Measurements from ENCODE around the gene FNTB. TPM values are rescaled to one million over a fixed set of nuclear protein-coding genes. Genes with fewer than 3 reads are reported as not detected.

The FNTB gene
- total and polyA plus RNA-seq, 2 of the 13 experiments (the other 11 are each of a cell fraction or from before 2014, with no cell fraction given) = 23.6 to 28.5 TPM

- peak; percentile 92 for TF ChIP-seq ZNF687 (CRISPR knock-in tag; IDR thresholded peaks at IDR 0.05)
- TF ChIP-seq ZXDC (CRISPR knock-in tag; IDR thresholded peaks at IDR 0.05) = no peak
- TF ChIP-seq FOXA3 (CRISPR knock-in tag; IDR thresholded peaks at IDR 0.05) = no peak
- TF ChIP-seq KAT7 (CRISPR knock-in tag; IDR thresholded peaks at IDR 0.05; ENCODE audit: borderline replicate concordance) = peak; percentile 35; the same call in 1 of the 2 replicates
- no peak for TF ChIP-seq JUNB (CRISPR knock-in tag; IDR thresholded peaks at IDR 0.05; ENCODE audit: borderline replicate concordance)
- TF ChIP-seq BHLHE40 (IDR thresholded peaks at IDR 0.05; ENCODE audit: low read length) = 0 out of 2 replicates have a peak, but pooled peaks have one; percentile 5
- 0 out of 2 replicates have a peak, but pooled peaks have one; percentile 22 for TF ChIP-seq KDM2A (CRISPR knock-in tag; IDR thresholded peaks at IDR 0.05; ENCODE audit: borderline replicate concordance, low read depth)
- peak in 1 of 2 experiments; percentile 35; a peak in 1 of 4 replicates for TF ChIP-seq EP300 (IDR thresholded peaks at IDR 0.05; ENCODE audit: low read depth in 2 of 2, low read length in 2 of 2)
- no peak; the same call in 1 of the 2 replicates for TF ChIP-seq EP300 (CRISPR knock-in tag; IDR thresholded peaks at IDR 0.05; ENCODE audit: borderline replicate concordance)
- TF ChIP-seq ZSCAN25 (CRISPR knock-in tag; IDR thresholded peaks at IDR 0.05) = peak; percentile 96
- TF ChIP-seq ZFX (CRISPR knock-in tag; IDR thresholded peaks at IDR 0.05; ENCODE audit: low read depth) = peak; percentile 72
- TF ChIP-seq SAP130 (CRISPR knock-in tag; IDR thresholded peaks at IDR 0.05; ENCODE audit: low read depth) = peak; percentile 71
- TF ChIP-seq MED1 (CRISPR knock-in tag; IDR thresholded peaks at IDR 0.05) = peak; percentile 54
- 0 out of 2 replicates have a peak, but pooled peaks have one; percentile 20 for TF ChIP-seq RXRB (CRISPR knock-in tag; IDR thresholded peaks at IDR 0.05; ENCODE audit: borderline replicate concordance)
- TF ChIP-seq ZBTB7B (CRISPR knock-in tag; IDR thresholded peaks at IDR 0.05) = no peak
- TF ChIP-seq ETS1 (CRISPR knock-in tag; IDR thresholded peaks at IDR 0.05) = no peak
- TF ChIP-seq, protein P1, sequence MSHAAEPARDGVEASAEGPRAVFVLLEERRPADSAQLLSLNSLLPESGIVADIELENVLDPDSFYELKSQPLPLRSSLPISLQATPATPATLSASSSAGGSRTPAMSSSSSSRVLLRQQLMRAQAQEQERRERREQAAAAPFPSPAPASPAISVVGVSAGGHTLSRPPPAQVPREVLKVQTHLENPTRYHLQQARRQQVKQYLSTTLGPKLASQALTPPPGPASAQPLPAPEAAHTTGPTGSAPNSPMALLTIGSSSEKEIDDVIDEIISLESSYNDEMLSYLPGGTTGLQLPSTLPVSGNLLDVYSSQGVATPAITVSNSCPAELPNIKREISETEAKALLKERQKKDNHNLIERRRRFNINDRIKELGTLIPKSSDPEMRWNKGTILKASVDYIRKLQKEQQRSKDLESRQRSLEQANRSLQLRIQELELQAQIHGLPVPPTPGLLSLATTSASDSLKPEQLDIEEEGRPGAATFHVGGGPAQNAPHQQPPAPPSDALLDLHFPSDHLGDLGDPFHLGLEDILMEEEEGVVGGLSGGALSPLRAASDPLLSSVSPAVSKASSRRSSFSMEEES (CRISPR knock-in tag; IDR thresholded peaks at IDR 0.05) = 0 out of 2 replicates have a peak, but pooled peaks have one; percentile 21
- peak; percentile 50; the same call in 1 of the 3 replicates for TF ChIP-seq MXI1 (IDR thresholded peaks at IDR 0.05; ENCODE audit: borderline replicate concordance, low read depth, low read length)
- TF ChIP-seq TCF7 (IDR thresholded peaks at IDR 0.05; ENCODE audit: low read depth) = no peak
- peak; percentile 76 for TF ChIP-seq POLR2G (IDR thresholded peaks at IDR 0.05; ENCODE audit: low read depth, low read length)
Measured at GRCh38 chr14:64947710-64948611, 38.7 kb upstream of the FNTB start (continued).
